Endothelial cell of umbilical vein (primary cell): ENCODE data around the gene SIPA1L3.

Source experiments
- CTCF ChIP-seq, 2 donors: IDR thresholded peaks; 1 replicate in 1 of 2; 2 replicates in 1 of 2; pipeline ENCODE4 v1.5.1; 2011; ENCODE audit warnings: low read length in 2 of 2, mild to moderate bottlenecking in 2 of 2, moderate library complexity in 2 of 2, control low read depth in 1 of 2, inconsistent platforms in 1 of 2, low read depth in 1 of 2; ENCODE audit not compliant: insufficient read depth in 1 of 2; ENCODE audit errors: extremely low read depth in 1 of 2
- MAX ChIP-seq: IDR thresholded peaks from 2 replicates; pipeline ENCODE4 v1.6.1; 2011; ENCODE audit not compliant: insufficient read depth, insufficient read length

- TF ChIP-seq MAX (no peak), CTCF (IDR thresholded peaks at IDR 0.05; ENCODE audit: extremely low read depth in 1 of 2, insufficient read depth in 1 of 2, low read depth in 1 of 2, low read length in 2 of 2) (no peak)
Measured at GRCh38 chr19:37938353-37938752, 31.3 kb downstream of the SIPA1L3 start.
